ENCODE measurements around the gene XPC.

- no peak for TF ChIP-seq YY1 (IDR thresholded peaks at IDR 0.05)
- no peak for TF ChIP-seq CTCF (IDR thresholded peaks at IDR 0.05; ENCODE audit: low read depth, low read length, missing input control)
- no peak for TF ChIP-seq SP1 (IDR thresholded peaks at IDR 0.05)
- no peak for TF ChIP-seq MAX (IDR thresholded peaks at IDR 0.05)
- no peak for TF ChIP-seq REST (IDR thresholded peaks at IDR 0.05)
- TF ChIP-seq TAF1 (conservative IDR thresholded peaks at IDR 0.05): no peak
- TF ChIP-seq ATF3 (IDR thresholded peaks at IDR 0.05): no peak
- no peak for TF ChIP-seq RAD21 (IDR thresholded peaks at IDR 0.05)
- no peak for TF ChIP-seq EGR1 (IDR thresholded peaks at IDR 0.05; ENCODE audit: low read depth in 2 of 2)
- TF ChIP-seq JUND (IDR thresholded peaks at IDR 0.05): no peak
- no peak for TF ChIP-seq RXRA (IDR thresholded peaks at IDR 0.05)
- TF ChIP-seq FOXA1 (IDR thresholded peaks at IDR 0.05): no peak
Observed at GRCh38 chr3:14121859-14122258, 56.5 kb downstream of the XPC start.
